NT2/D1 (cell line): ENCODE measurements around the gene GJA3.

Experiments used
- DNase-seq: peaks from one replicate; pipeline ENCODE4 v3.0.0-alpha.2; 2011; ENCODE audit warnings: low read depth, low spot score
- H3K27me3 ChIP-seq: 2 replicates; pipeline ENCODE4 v1.6.0; 2011; ENCODE audit warnings: mild to moderate bottlenecking; ENCODE audit not compliant: insufficient read length, insufficient read depth
- H3K36me3 ChIP-seq: 2 replicates; pipeline ENCODE4 v1.6.1; 2011; ENCODE audit warnings: mild to moderate bottlenecking, low read length, mixed read lengths; ENCODE audit not compliant: insufficient read depth, insufficient read length
- H3K4me1 ChIP-seq: 2 replicates; pipeline ENCODE4 v1.5.1; 2011; ENCODE audit not compliant: insufficient read depth, insufficient read length
- H3K4me3 ChIP-seq: 2 replicates; pipeline ENCODE4 v1.5.1; 2011; ENCODE audit warnings: low read depth; ENCODE audit not compliant: insufficient read length
- H3K9ac ChIP-seq: 2 replicates; pipeline ENCODE4 v1.6.0; 2011; ENCODE audit warnings: low read depth; ENCODE audit not compliant: insufficient read length
- H3K9me3 ChIP-seq: 2 replicates; pipeline ENCODE4 v1.5.1; 2011; ENCODE audit warnings: mild to moderate bottlenecking, low read length; ENCODE audit not compliant: insufficient read depth
- SUZ12 ChIP-seq: IDR thresholded peaks from 2 replicates; pipeline ENCODE4 v1.6.1; 2011; ENCODE audit not compliant: insufficient read length, insufficient read depth; ENCODE audit errors: extremely low read depth
- YY1 ChIP-seq: IDR thresholded peaks from 2 replicates; pipeline ENCODE4 v1.6.1; 2011; ENCODE audit not compliant: insufficient read length, insufficient read depth
- ZNF274 ChIP-seq: IDR thresholded peaks from 2 replicates; pipeline ENCODE4 v1.6.1; 2011; ENCODE audit warnings: mild to moderate bottlenecking, low read depth, low read length

GJA3 gene

GRCh38 chr13:20145521-20145920, 15.3 kb downstream of the GJA3 start:
- TF ChIP-seq ZNF274 = no peak
- no peak for TF ChIP-seq SUZ12
- TF ChIP-seq YY1 = no peak
- H3K9me3 ChIP-seq = no peaks in the 10 kb centered on the region
- H3K4me3 ChIP-seq = no peak overlapping the region
- H3K27me3 ChIP-seq = no peaks in the 10 kb centered on the region
- H3K36me3 ChIP-seq = no peaks in the 10 kb centered on the region
- no peak overlapping the region for H3K9ac ChIP-seq
- no peak for DNase-seq
- peaks cover 2% of the 10 kb centered on the region for H3K4me1 ChIP-seq

DNA sequence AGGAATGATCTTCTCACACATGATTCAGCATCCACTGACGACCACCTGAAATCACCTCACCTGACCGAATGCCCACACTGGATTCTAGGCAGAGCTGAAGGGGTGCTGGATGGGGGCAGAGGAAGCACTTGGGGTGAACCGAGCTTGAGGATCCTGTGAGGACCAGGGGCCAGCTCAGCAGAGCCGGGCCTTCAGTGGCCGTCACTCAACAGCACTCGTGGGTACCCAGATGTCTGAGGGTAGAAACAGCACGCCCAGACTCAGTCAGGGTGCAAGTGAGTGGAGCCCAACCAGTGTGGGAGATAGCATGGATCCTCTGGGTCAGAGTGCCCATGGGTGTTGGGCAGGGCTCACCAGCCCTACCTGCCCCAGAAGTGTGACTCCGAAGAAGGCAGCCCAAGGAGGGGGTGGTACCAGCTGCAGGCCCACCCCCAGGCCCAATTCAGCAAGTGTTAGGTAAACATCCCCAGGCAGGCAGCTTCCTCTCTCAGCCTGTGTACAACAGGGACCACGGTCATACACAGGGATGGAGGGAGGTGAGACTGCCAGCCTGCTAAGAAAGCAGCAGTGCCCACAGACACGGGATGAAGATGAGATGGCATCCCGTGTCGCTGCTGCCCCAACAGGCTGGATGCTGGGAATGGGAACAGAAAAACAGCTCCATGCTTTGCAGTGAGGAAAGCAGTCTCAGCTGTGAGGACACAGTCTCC, 16.6 kb downstream of the GJA3 start:
- H3K9me3 ChIP-seq = no peaks in the 10 kb centered on the region
- DNase-seq = no peak
- peaks cover 2% of the 10 kb centered on the region for H3K4me1 ChIP-seq
- H3K4me3 ChIP-seq = no peak overlapping the region
- H3K27me3 ChIP-seq = no peaks in the 10 kb centered on the region
- H3K9ac ChIP-seq = no peak overlapping the region
- no peaks in the 10 kb centered on the region for H3K36me3 ChIP-seq
- TF ChIP-seq SUZ12 (no peak), ZNF274 (no peak), YY1 (no peak)

GRCh38 chr13:20142927-20143480, 17.8 kb downstream of the GJA3 start:
- TF ChIP-seq ZNF274 = no peak
- TF ChIP-seq YY1 = no peak
- no peak for TF ChIP-seq SUZ12

GRCh38 chr13:20142023-20142926, 18.6 kb downstream of the GJA3 start:
- no peak for DNase-seq
- TF ChIP-seq SUZ12 = no peak
- no peak for TF ChIP-seq ZNF274
- no peak for TF ChIP-seq YY1
- Histone ChIP-seq H3K4me3 (no peak overlapping the region), H3K36me3 (no peaks in the 10 kb centered on the region), H3K4me1 (peaks cover 2% of the 10 kb centered on the region), H3K27me3 (no peaks in the 10 kb centered on the region), H3K9me3 (no peaks in the 10 kb centered on the region), H3K9ac (no peak overlapping the region)

More at GRCh38 chr13:20142927-20143480, 17.8 kb downstream of the GJA3 start:
- Histone ChIP-seq H3K4me3 (no peak overlapping the region), H3K36me3 (no peaks in the 10 kb centered on the region), H3K4me1 (peaks cover 2% of the 10 kb centered on the region), H3K9ac (no peak overlapping the region), H3K9me3 (no peaks in the 10 kb centered on the region), H3K27me3 (no peaks in the 10 kb centered on the region)
- DNase-seq = no peak

GRCh38 chr13:20141238-20142022, 19.4 kb downstream of the GJA3 start:
- Histone ChIP-seq H3K36me3 (no peaks in the 10 kb centered on the region), H3K27me3 (no peaks in the 10 kb centered on the region), H3K4me3 (no peak overlapping the region), H3K9me3 (no peaks in the 10 kb centered on the region), H3K9ac (no peak overlapping the region), H3K4me1 (peaks cover 2% of the 10 kb centered on the region)
- no peak for TF ChIP-seq SUZ12
- no peak for TF ChIP-seq ZNF274
- no peak for TF ChIP-seq YY1
- no peak for DNase-seq

- H3K9ac ChIP-seq = no peak overlapping the region
- H3K4me3 ChIP-seq = no peak overlapping the region
- no peaks in the 10 kb centered on the region for H3K9me3 ChIP-seq
- no peaks in the 10 kb centered on the region for H3K27me3 ChIP-seq
- H3K36me3 ChIP-seq = no peaks in the 10 kb centered on the region
- TF ChIP-seq YY1 (no peak), SUZ12 (no peak)
- H3K4me1 ChIP-seq = peaks cover 2% of the 10 kb centered on the region
- no peak for DNase-seq
Observed at GRCh38 chr13:20140487-20140886, 20.4 kb downstream of the GJA3 start.
